NK-92 (cell line): ENCODE data around the gene PPP1R1B.
"Not testable (repeated sequence)": the region's sequence is repeated elsewhere in the genome, so short reads cannot be mapped to it uniquely, and the experiment has no call there.

Experiments used
- DNase-seq: peaks from one replicate; lab custom pipeline; 2025; ENCODE audit not compliant: unreplicated experiment; lab: John Stamatoyannopoulos, UW

The PPP1R1B gene

GRCh38 chr17:39626171-39627046 is at the start of gene PPP1R1B:
PPP1R1B (plus strand) TSS chr17:39626952; CDS start chr17:39627393, 441 bp downstream.
- DNase-seq, result no peak

- DNase-seq, result no peak
Measured at GRCh38 chr17:39578272-39578671, 48.5 kb upstream of the PPP1R1B start.

- DNase-seq, result no peak
Measured at GRCh38 chr17:39579318-39580081, 47.3 kb upstream of the PPP1R1B start.

- DNase-seq, result no peak
Measured at GRCh38 chr17:39580082-39580468, 46.7 kb upstream of the PPP1R1B start.

- no peak for DNase-seq
Measured at GRCh38 chr17:39581071-39581758, 45.5 kb upstream of the PPP1R1B start.

DNA sequence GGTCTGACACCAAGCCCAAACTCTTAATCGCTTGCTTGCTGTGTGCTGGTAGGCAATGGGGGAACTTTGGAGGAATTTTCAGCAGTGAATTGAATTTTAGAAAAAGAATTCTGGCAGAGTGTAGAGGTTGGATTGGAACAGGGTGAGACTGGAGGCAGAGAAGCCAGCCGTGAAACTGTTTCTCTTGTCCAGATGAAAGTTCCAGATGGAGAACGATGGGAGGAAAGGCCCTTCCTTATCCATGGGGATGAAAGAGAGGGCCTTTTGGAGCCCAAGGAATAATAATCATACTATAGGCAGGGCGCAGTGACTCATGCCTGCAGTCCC is 45.0 kb upstream of the PPP1R1B start:
- no peak for DNase-seq

GRCh38 chr17:39582658-39583057 is 44.1 kb upstream of the PPP1R1B start:
- no peak for DNase-seq

DNA sequence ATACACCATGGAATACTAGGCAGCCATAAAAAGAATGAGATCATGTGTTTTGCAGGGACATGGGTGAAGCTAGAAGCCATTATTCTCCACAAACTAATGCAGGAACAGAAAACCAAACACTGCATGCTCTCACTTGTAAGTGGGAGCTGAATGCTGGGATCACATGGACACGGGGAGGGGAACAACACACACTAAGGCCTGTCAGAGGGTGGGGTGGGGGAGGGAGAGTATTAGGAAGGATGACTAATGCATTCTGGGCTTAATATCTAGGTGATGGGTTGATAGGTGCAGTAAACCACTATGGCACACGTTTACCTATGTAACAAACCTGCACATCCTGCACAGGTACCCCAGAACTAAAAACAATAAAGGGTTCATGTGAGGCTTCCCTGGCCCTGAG is 36.6 kb upstream of the PPP1R1B start:
- not testable (repeated sequence) for DNase-seq

DNA sequence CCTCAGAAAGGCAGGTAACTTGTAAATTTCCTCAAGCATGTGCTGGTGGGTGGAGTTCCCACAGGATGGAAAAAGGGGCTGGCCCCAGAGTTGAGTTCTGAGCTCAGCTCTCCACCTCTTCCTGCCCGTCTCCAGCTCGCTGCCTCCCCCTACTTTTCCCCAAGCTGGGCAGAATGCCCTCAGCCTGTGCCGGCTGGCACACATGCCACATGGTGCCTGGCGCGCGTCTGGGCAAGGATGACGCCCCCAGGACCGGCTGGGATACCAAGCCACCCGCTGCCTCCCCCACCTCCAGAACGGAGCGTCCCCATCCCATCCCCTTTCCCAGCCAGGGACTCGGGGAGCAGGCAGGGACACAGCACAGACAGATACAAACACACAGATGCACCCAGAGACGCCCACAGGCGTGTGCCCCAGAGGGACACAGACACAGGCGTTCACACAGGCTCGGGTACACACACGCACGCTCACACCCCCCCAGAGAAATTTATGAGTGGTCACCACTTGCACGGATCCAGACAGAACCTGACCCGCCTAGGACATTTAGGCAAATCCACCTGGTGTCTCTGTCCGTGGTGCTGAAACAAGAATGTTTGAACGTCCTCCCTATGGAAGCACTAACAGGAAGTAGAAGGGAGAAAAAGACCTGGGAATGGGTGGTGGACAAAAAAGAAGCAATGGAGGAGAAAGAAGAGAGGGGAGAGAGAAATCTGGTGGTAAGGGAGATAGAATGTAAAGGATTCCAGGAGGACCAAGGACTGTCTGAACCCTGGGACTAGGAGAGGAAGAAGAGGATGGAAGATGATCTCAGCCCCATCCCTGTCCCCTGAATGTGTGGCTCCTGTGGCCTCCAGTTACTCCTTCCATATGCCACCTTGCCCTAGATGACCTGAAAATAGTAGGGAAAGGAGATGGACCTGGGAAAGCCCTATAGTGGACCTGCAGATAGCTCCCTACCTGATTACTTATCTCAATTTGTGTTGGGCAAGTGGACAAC is 34.5 kb upstream of the PPP1R1B start:
- no peak for DNase-seq

GRCh38 chr17:39593371-39593770 is 33.4 kb upstream of the PPP1R1B start:
- DNase-seq, result no peak

DNA sequence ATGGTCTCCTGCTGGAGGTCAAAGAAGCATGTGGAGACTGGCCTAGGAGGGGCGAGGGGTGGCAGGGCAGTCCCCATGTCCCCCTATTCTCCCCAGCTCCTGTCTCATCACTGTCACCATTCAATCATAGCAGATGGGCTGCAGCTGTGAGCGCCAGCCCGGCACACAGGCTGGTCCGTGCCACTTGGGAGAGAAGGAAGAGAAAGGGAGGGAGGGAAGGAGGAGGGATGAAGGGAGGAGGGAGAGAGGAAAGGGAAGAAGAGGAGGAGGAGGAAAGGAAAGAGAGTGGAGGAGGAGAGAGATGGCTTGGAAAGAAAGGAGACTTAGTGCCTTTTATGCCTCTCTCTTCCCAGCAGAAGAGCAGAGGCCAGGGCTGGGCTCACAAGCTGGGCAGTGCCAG is 31.5 kb upstream of the PPP1R1B start:
- no peak for DNase-seq

GRCh38 chr17:39595928-39596510 is 30.7 kb upstream of the PPP1R1B start:
- DNase-seq, result no peak

DNA sequence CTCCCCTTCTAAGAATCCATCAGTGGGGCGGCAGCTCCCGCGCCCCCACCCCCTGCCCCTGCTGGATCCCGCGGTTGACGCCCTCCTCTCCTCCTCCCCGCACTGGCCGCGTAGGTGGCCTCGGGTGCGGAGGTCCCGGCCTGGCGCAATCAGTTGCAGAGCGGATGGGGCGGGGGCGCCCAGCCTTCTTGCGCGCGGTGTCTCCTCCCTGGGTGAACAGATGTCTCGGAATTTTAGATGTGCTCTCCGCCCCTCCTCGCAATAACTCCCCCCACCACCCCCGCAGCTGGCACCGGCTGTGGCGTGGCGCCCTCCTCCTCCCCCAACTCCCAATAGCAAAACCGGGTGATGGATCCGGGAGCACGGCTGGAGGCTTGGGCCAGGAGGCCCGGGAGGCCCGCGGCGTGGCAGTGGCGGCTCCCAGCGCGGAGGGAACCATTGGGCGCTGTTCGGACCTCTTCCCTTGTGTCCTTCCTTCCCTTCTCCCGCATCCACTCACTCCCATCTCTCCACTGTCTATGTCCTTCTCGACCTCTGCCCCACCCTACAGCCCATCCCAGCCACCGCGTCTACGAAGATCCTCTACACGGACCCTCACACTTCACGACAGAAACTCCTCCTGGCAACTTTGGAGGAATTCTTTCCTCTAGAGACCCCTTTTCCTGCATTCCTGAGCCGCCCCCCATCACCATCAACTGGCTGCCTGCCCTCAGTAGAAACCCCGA is 30.0 kb upstream of the PPP1R1B start:
- DNase-seq, result no peak

DNA sequence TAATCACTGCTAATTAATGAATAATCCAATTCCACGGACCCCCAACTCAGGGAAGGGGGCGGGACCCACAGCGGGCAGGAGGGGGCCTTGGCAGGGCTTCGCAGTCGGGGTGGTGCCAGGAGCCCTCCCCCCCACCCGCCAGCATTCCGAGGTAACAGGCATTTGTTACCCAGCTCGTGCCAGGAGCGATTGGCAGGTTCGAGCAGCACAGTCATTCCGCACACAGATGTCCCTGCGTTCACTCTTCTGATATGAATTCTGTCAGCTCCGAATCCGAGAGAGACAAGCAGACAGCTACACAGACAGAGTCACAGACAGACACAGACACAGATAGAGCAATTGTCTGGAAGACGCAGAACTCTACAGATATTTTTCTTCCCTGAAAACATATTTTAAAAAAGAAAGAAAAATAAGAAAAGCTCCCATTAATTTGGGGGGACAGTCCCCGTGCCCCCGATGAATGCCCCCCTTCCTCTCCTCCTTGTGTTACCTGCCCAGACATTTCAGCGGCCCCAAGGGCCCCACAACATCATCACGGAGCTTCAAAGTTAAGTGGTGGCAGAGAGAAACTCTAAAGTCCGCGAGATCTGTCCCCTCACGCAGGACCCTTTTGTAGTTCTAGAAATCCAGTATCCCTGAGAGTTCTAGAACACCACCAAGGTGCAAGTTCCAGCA is 29.2 kb upstream of the PPP1R1B start:
- no peak for DNase-seq

DNA sequence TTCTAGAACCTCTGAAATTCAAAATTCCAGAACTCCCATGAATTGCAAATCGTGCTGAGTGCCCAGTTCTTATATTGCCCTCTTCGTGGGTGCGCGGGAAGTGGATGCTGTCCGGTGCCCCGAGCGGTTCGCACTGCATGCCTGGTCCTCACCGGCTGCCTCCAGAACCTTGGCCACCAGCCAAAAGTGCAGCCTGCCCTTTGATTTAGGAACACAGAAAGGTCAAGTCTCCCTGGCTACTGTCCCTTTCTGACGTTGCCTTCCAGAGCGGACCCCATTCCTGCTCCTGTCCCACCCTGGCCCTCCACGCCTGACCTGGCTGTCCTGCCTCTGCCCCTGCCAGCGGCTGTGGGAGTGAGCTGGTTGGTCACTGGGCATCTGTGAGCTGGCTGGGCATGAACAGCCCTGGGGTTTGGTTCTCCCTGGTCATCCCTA is 28.7 kb upstream of the PPP1R1B start:
- no peak for DNase-seq

DNA sequence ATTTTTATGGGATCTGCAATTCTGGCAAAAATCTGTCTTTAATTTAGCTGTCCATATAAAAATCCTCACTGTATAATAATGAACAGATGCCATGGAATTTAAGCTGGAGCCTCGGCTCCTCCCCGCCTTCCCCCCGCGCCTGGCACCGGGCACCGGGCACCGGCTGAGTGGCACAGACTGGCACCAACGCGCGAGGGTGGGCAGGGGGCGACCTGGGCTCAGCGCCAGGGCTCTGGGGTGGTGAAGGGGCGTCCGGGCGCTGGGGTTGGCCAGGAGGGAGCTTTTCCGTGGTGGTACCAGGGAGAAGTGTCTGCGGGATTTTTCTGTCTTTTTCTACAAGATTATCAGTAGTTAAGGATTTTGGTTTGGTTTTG is 28.1 kb upstream of the PPP1R1B start:
- DNase-seq, result no peak

- no peak for DNase-seq
Measured at GRCh38 chr17:39599004-39599664, 27.6 kb upstream of the PPP1R1B start.

DNA sequence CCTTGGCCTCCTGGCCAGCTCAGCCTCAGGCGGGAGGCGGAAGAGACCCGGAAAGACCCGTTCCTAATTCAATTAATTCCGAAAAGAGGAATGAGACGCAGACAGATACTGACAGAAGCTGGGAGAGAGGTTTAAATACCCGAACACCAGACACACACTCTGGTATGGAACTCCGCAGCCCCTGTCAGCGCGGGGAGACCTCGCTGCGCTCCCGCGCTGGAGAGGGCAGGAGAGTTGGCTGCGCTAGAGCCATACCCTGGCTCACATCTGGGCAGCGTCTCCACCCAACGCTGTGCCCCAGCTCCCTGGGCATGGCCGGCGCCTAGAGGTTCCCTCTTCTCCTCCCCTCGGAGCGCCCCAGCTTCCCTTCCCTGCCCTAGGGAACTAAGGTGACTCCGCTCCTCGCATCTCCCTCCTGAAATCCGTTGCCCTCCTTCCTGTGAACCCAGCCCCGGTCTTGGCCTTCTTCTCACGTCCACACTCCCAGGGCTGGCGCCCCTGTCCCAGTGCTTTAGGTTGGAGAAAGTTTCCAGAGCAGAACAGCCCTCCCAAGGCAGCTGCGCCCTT is 27.0 kb upstream of the PPP1R1B start:
- DNase-seq, result no peak
